HepG2 (cell line): ENCODE measurements around the gene DRAP1. TPM values are rescaled to one million over a fixed set of nuclear protein-coding genes. Genes with fewer than 3 reads are reported as not detected.

ENCODE experiments used
- ARNT ChIP-seq: fragments of 450-650 bp; IDR thresholded peaks from 2 replicates; pipeline ENCODE4 v1.6.1; 2017
- DMAP1 ChIP-seq: IDR thresholded peaks from 2 replicates; pipeline ENCODE4 v1.6.1; 2016
- ETV5 ChIP-seq: IDR thresholded peaks from 2 replicates; pipeline ENCODE4 v1.6.1; 2018; ENCODE audit warnings: missing biosample characterization, missing genetic modification reagents, inconsistent platforms, borderline replicate concordance
- HDAC1 ChIP-seq: sonication (generic); formaldehyde crosslinking; IDR thresholded peaks from 2 replicates; pipeline ENCODE4 v1.5.1; 2020; ENCODE audit warnings: mild to moderate bottlenecking, missing genetic modification reagents
- HMGXB3 ChIP-seq: sonication (generic); formaldehyde crosslinking; IDR thresholded peaks from 2 replicates; pipeline ENCODE4 v1.4.0; 2020; ENCODE audit warnings: missing genetic modification reagents, borderline replicate concordance
- HNF1B ChIP-seq: sonication (generic); formaldehyde crosslinking; IDR thresholded peaks from 2 replicates; pipeline ENCODE4 v1.5.1; 2020; ENCODE audit warnings: mild to moderate bottlenecking, moderate library complexity, missing genetic modification reagents
- NR2C2 ChIP-seq: sonication (generic); formaldehyde crosslinking; IDR thresholded peaks from 2 replicates; pipeline ENCODE4 v1.4.0; 2020; ENCODE audit warnings: missing genetic modification reagents, mild to moderate bottlenecking, moderate library complexity, borderline replicate concordance
- POGK ChIP-seq: sonication (generic); formaldehyde crosslinking; conservative IDR thresholded peaks from 2 replicates; pipeline ENCODE4 v1.8.0; 2022; ENCODE audit warnings: mild to moderate bottlenecking, moderate library complexity, missing genetic modification reagents
- SAP130 ChIP-seq: IDR thresholded peaks from 2 replicates; pipeline ENCODE4 v1.6.1; 2016; ENCODE audit warnings: low read depth
- TARDBP ChIP-seq: sonication (generic); formaldehyde crosslinking; IDR thresholded peaks from 2 replicates; pipeline ENCODE4 v1.8.0; 2022; ENCODE audit warnings: mild to moderate bottlenecking, missing genetic modification reagents
- ZBTB21 ChIP-seq: sonication (generic); formaldehyde crosslinking; IDR thresholded peaks from 2 replicates; pipeline ENCODE4 v1.4.0; 2020; ENCODE audit warnings: missing genetic modification reagents
- ZHX2 ChIP-seq, 2 experiments: sonication (generic) in 1 of 2; formaldehyde crosslinking in 1 of 2; IDR thresholded peaks; 2 replicates each; pipeline versions ENCODE4 v1.6.1 to v1.9.0; 2014 to 2022; ENCODE audit warnings: antibody characterized with exemption in 1 of 2, borderline replicate concordance in 1 of 2, inconsistent platforms in 1 of 2, low read depth in 1 of 2, missing genetic modification reagents in 1 of 2
- ZNF891 ChIP-seq: sonication (generic); formaldehyde crosslinking; IDR thresholded peaks from 2 replicates; pipeline ENCODE4 v1.5.0; 2020; ENCODE audit warnings: mild to moderate bottlenecking, missing genetic modification reagents
- polyA plus RNA-seq, 8 experiments: library from polyadenylated mRNA; depleted of rRNA in 3 of 8; stranded (reverse) in 7 of 8; unstranded in 1 of 8; fragments of >200 nt; fragmentation: Illumina TruSeq in 4 of 8; extraction: Trizol in 4 of 8; gene quantifications; 2 replicates each; pipeline versions ENCODE4 v1.2.1 to v1.2.3, GENCODE V29; 2011 to 2016; ENCODE audit warnings: low read depth in 4 of 8, missing spikeins in 1 of 8, mixed read lengths in 1 of 8; ENCODE audit not compliant: insufficient read depth in 1 of 8
- total RNA-seq, 5 experiments: library from RNA; depleted of rRNA; stranded (reverse); fragments of >200 nt; fragmentation: Illumina TruSeq; extraction: Trizol; gene quantifications; 2 replicates each; pipeline ENCODE4 v1.2.3, GENCODE V29; 2016; ENCODE audit warnings: low read depth in 1 of 5

Gene DRAP1
- total and polyA plus RNA-seq, 2 of the 13 experiments (the other 11 are each of a cell fraction or from before 2014, with no cell fraction given), result 46.8 to 52.3 TPM

GRCh38 chr11:65888163-65888814, 30.9 kb upstream of the DRAP1 start, which contains the start of gene FIBP (continued):
- TF ChIP-seq ZHX2 (IDR thresholded peaks at IDR 0.05; ENCODE audit: low read depth) (peak; percentile 83; the same call in 1 of the 2 replicates), ZHX2 (CRISPR knock-in tag; IDR thresholded peaks at IDR 0.05; ENCODE audit: borderline replicate concordance) (no peak), NR2C2 (CRISPR knock-in tag) (peak; percentile 93), HDAC1 (peak; percentile 91), POGK (CRISPR knock-in tag) (peak; percentile 79), ZNF891 (CRISPR knock-in tag) (peak; percentile 40; the same call in 1 of the 2 replicates), HNF1B (peak; percentile 82), DMAP1 (CRISPR knock-in tag) (peak; percentile 71), ARNT (no peak), SAP130 (CRISPR knock-in tag) (peak; percentile 85), ZBTB21 (CRISPR knock-in tag) (peak; percentile 62; the same call in 1 of the 2 replicates), TARDBP (CRISPR knock-in tag) (peak; percentile 64; the same call in 1 of the 2 replicates), HMGXB3 (CRISPR knock-in tag) (peak; percentile 19; the same call in 1 of the 2 replicates), ETV5 (CRISPR knock-in tag) (peak; percentile 86)
